Measurements from ENCODE around the gene COL13A1. TPM values are rescaled to one million over a fixed set of nuclear protein-coding genes. Genes with fewer than 3 reads are reported as not detected.

COL13A1 gene
- total and polyA plus RNA-seq, 2 experiments from 2014 or later, result 5.2 to 8.6 TPM

DNA sequence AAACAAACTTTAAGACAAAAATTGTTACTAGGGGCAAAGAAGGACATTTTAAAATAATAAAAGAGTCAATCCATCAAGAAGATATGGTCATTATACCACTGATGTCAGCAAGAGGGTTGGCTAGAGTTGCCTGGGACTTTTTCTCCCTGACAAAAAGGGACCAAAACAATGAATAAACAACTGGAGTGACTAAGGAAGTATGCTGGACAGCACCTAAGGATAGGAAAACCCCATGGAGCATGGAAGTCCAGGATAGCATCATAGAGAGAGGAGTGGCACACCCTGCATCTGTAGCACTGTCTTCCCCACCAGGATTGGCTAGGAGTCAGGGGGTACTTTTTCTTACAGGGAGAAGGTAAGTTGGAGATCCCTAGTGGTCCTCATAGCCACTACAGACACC is 177.5 kb downstream of the COL13A1 start:
- TF ChIP-seq POLR2AphosphoS5 (IDR thresholded peaks at IDR 0.05; ENCODE audit: low read depth), result no peak
- TF ChIP-seq EZH2phosphoT487 (IDR thresholded peaks at IDR 0.05; ENCODE audit: unreplicated experiment), result no peak
- TF ChIP-seq ZNF114 (CRISPR knock-in tag; IDR thresholded peaks at IDR 0.05), result no peak
- TF ChIP-seq, protein P1, sequence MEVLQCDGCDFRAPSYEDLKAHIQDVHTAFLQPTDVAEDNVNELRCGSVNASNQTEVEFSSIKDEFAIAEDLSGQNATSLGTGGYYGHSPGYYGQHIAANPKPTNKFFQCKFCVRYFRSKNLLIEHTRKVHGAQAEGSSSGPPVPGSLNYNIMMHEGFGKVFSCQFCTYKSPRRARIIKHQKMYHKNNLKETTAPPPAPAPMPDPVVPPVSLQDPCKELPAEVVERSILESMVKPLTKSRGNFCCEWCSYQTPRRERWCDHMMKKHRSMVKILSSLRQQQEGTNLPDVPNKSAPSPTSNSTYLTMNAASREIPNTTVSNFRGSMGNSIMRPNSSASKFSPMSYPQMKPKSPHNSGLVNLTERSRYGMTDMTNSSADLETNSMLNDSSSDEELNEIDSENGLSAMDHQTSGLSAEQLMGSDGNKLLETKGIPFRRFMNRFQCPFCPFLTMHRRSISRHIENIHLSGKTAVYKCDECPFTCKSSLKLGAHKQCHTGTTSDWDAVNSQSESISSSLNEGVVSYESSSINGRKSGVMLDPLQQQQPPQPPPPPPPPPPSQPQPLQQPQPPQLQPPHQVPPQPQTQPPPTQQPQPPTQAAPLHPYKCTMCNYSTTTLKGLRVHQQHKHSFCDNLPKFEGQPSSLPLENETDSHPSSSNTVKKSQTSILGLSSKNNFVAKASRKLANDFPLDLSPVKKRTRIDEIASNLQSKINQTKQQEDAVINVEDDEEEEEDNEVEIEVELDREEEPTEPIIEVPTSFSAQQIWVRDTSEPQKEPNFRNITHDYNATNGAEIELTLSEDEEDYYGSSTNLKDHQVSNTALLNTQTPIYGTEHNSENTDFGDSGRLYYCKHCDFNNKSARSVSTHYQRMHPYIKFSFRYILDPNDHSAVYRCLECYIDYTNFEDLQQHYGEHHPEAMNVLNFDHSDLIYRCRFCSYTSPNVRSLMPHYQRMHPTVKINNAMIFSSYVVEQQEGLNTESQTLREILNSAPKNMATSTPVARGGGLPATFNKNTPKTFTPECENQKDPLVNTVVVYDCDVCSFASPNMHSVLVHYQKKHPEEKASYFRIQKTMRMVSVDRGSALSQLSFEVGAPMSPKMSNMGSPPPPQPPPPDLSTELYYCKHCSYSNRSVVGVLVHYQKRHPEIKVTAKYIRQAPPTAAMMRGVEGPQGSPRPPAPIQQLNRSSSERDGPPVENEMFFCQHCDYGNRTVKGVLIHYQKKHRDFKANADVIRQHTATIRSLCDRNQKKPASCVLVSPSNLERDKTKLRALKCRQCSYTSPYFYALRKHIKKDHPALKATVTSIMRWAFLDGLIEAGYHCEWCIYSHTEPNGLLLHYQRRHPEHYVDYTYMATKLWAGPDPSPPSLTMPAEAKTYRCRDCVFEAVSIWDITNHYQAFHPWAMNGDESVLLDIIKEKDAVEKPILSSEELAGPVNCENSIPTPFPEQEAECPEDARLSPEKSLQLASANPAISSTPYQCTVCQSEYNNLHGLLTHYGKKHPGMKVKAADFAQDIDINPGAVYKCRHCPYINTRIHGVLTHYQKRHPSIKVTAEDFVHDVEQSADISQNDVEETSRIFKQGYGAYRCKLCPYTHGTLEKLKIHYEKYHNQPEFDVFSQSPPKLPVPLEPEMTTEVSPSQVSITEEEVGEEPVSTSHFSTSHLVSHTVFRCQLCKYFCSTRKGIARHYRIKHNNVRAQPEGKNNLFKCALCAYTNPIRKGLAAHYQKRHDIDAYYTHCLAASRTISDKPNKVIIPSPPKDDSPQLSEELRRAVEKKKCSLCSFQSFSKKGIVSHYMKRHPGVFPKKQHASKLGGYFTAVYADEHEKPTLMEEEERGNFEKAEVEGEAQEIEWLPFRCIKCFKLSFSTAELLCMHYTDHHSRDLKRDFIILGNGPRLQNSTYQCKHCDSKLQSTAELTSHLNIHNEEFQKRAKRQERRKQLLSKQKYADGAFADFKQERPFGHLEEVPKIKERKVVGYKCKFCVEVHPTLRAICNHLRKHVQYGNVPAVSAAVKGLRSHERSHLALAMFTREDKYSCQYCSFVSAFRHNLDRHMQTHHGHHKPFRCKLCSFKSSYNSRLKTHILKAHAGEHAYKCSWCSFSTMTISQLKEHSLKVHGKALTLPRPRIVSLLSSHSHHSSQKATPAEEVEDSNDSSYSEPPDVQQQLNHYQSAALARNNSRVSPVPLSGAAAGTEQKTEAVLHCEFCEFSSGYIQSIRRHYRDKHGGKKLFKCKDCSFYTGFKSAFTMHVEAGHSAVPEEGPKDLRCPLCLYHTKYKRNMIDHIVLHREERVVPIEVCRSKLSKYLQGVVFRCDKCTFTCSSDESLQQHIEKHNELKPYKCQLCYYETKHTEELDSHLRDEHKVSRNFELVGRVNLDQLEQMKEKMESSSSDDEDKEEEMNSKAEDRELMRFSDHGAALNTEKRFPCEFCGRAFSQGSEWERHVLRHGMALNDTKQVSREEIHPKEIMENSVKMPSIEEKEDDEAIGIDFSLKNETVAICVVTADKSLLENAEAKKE (CRISPR knock-in tag; IDR thresholded peaks at IDR 0.05), result no peak
- TF ChIP-seq JUNB (IDR thresholded peaks at IDR 0.05; ENCODE audit: unreplicated experiment), result no peak
- TF ChIP-seq, protein P2, sequence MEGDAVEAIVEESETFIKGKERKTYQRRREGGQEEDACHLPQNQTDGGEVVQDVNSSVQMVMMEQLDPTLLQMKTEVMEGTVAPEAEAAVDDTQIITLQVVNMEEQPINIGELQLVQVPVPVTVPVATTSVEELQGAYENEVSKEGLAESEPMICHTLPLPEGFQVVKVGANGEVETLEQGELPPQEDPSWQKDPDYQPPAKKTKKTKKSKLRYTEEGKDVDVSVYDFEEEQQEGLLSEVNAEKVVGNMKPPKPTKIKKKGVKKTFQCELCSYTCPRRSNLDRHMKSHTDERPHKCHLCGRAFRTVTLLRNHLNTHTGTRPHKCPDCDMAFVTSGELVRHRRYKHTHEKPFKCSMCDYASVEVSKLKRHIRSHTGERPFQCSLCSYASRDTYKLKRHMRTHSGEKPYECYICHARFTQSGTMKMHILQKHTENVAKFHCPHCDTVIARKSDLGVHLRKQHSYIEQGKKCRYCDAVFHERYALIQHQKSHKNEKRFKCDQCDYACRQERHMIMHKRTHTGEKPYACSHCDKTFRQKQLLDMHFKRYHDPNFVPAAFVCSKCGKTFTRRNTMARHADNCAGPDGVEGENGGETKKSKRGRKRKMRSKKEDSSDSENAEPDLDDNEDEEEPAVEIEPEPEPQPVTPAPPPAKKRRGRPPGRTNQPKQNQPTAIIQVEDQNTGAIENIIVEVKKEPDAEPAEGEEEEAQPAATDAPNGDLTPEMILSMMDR (conservative IDR thresholded peaks at IDR 0.05; ENCODE audit: low read depth in 2 of 2), result no peak
- no peak for TF ChIP-seq STAT1 (IDR thresholded peaks at IDR 0.05; ENCODE audit: unreplicated experiment)
- TF ChIP-seq, protein P3, sequence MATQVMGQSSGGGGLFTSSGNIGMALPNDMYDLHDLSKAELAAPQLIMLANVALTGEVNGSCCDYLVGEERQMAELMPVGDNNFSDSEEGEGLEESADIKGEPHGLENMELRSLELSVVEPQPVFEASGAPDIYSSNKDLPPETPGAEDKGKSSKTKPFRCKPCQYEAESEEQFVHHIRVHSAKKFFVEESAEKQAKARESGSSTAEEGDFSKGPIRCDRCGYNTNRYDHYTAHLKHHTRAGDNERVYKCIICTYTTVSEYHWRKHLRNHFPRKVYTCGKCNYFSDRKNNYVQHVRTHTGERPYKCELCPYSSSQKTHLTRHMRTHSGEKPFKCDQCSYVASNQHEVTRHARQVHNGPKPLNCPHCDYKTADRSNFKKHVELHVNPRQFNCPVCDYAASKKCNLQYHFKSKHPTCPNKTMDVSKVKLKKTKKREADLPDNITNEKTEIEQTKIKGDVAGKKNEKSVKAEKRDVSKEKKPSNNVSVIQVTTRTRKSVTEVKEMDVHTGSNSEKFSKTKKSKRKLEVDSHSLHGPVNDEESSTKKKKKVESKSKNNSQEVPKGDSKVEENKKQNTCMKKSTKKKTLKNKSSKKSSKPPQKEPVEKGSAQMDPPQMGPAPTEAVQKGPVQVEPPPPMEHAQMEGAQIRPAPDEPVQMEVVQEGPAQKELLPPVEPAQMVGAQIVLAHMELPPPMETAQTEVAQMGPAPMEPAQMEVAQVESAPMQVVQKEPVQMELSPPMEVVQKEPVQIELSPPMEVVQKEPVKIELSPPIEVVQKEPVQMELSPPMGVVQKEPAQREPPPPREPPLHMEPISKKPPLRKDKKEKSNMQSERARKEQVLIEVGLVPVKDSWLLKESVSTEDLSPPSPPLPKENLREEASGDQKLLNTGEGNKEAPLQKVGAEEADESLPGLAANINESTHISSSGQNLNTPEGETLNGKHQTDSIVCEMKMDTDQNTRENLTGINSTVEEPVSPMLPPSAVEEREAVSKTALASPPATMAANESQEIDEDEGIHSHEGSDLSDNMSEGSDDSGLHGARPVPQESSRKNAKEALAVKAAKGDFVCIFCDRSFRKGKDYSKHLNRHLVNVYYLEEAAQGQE (IDR thresholded peaks at IDR 0.05; ENCODE audit: unreplicated experiment), result no peak
- no peak for TF ChIP-seq NANOG (IDR thresholded peaks at IDR 0.05; ENCODE audit: borderline replicate concordance)
- TF ChIP-seq, protein P4, sequence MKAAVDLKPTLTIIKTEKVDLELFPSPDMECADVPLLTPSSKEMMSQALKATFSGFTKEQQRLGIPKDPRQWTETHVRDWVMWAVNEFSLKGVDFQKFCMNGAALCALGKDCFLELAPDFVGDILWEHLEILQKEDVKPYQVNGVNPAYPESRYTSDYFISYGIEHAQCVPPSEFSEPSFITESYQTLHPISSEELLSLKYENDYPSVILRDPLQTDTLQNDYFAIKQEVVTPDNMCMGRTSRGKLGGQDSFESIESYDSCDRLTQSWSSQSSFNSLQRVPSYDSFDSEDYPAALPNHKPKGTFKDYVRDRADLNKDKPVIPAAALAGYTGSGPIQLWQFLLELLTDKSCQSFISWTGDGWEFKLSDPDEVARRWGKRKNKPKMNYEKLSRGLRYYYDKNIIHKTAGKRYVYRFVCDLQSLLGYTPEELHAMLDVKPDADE (IDR thresholded peaks at IDR 0.05), result no peak
- no peaks in the 10 kb centered on the region for H3K27me3 ChIP-seq (ENCODE audit: insufficient read depth)
- no peak overlapping the region for H3K4me3 ChIP-seq
- no peak for DNase-seq (ENCODE audit: low spot score)
- no peaks in the 10 kb centered on the region for H3K79me2 ChIP-seq (replicated peaks; ENCODE audit: insufficient read depth)
- H3K36me3 Mint-ChIP-seq (ENCODE audit: low read depth), result no peaks in the 10 kb centered on the region
- no peaks in the 10 kb centered on the region for H4K20me1 ChIP-seq (replicated peaks; ENCODE audit: insufficient read depth)
- peaks cover 3% of the 10 kb centered on the region; the same call in 1 of the 3 replicates for H3K9me3 Mint-ChIP-seq
- no peak for ATAC-seq
- no peak overlapping the region for H3K27ac ChIP-seq (ENCODE audit: low read depth)
- H3K4me1 Mint-ChIP-seq, result peaks cover 3% of the 10 kb centered on the region
- H3K4me2 ChIP-seq, result no peak overlapping the region
- H3K4me1 ChIP-seq (ENCODE audit: insufficient read depth), result no peaks in the 10 kb centered on the region
- no peaks in the 10 kb centered on the region for H3K36me3 ChIP-seq (ENCODE audit: insufficient read depth)
- peaks cover 8% of the 10 kb centered on the region; the same call in 1 of the 2 replicates for H3K9me2 ChIP-seq (ENCODE audit: insufficient read depth)
- no peak overlapping the region for H3K27ac Mint-ChIP-seq
- H3K4me3 Mint-ChIP-seq, result no peak overlapping the region
- H3F3A ChIP-seq (replicated peaks; ENCODE audit: low read depth), result no peaks in the 10 kb centered on the region
- no peak overlapping the region for H2AFZ ChIP-seq
- H3K27me3 Mint-ChIP-seq (ENCODE audit: insufficient read depth, low read depth, poor library complexity), result peaks cover 3% of the 10 kb centered on the region
